ENCODE measurements around the gene C4B. TPM values are rescaled to one million over a fixed set of nuclear protein-coding genes. Genes with fewer than 3 reads are reported as not detected.

Gene C4B
- total RNA-seq, 2 donors from 2014 or later: 177 to 235 TPM

Other genes with a start within 250 kb of the C4B start
- gene VWA7, start 237.5 kb upstream of the C4B start, total RNA-seq: 1 to 10 TPM; 4.8 to 6.2 TPM
- gene VARS1, start 219.0 kb upstream of the C4B start, total RNA-seq: 10 to 100 TPM; 24.8 to 39.3 TPM
- 10 to 100 TPM; 24.3 to 29.4 TPM for gene LSM2, start 207.8 kb upstream of the C4B start, total RNA-seq
- 1 to 10 TPM; 1.1 to 2.6 TPM for gene HSPA1L, start 199.5 kb upstream of the C4B start, total RNA-seq
- 100 to 1,000 TPM; 197 to 288 TPM for gene HSPA1A, start 199.3 kb upstream of the C4B start, total RNA-seq
- 100 to 1,000 TPM; 142 to 192 TPM for gene HSPA1B, start 187.1 kb upstream of the C4B start, total RNA-seq
- 10 to 100 TPM; 26.8 to 31.8 TPM for gene NEU1, start 152.0 kb upstream of the C4B start, total RNA-seq
- not detected for gene SLC44A4, start 135.8 kb upstream of the C4B start, total RNA-seq
- gene EHMT2, start 117.1 kb upstream of the C4B start, total RNA-seq: 10 to 100 TPM; 12.9 to 20.2 TPM
- gene ZBTB12, start 112.7 kb upstream of the C4B start, total RNA-seq: 1 to 10 TPM; 2.5 to 4.6 TPM
- gene C2, start 87.1 kb upstream of the C4B start, total RNA-seq: 10 to 100 TPM; 12.3 to 30.0 TPM
- 100 to 1,000 TPM in 1 of 2 donors, 10 to 100 TPM in 1; 50.3 to 113 TPM for gene CFB, start 68.7 kb upstream of the C4B start, total RNA-seq
- 10 to 100 TPM; 39.8 to 53.7 TPM for gene NELFE, start 55.8 kb upstream of the C4B start, total RNA-seq
- gene SKIC2, start 55.6 kb upstream of the C4B start, total RNA-seq: 10 to 100 TPM; 36.8 to 45.1 TPM
- 10 to 100 TPM; 12.8 to 20.9 TPM for gene DXO, start 42.7 kb upstream of the C4B start, total RNA-seq
- 100 to 1,000 TPM; 199 to 206 TPM for gene C4A, start 32.7 kb upstream of the C4B start, total RNA-seq
- gene CYP21A2, start 23.6 kb downstream of the C4B start, total RNA-seq: 10 to 100 TPM in 1 of 2 donors, 1 to 10 TPM in 1; 2.0 to 10.3 TPM
- gene TNXB, start 94.5 kb downstream of the C4B start, total RNA-seq: 100 to 1,000 TPM; 143 to 158 TPM
- gene ATF6B, start 113.5 kb downstream of the C4B start, total RNA-seq: 10 to 100 TPM; 35.4 to 36.2 TPM
- 1 to 10 TPM; 2.6 TPM for gene FKBPL, start 115.5 kb downstream of the C4B start, total RNA-seq
- under 1 TPM; 0.77 to 0.97 TPM for gene PRRT1, start 137.1 kb downstream of the C4B start, total RNA-seq
- 10 to 100 TPM; 20.2 to 29.6 TPM for gene PPT2, start 139.3 kb downstream of the C4B start, total RNA-seq
- gene EGFL8, start 149.8 kb downstream of the C4B start, total RNA-seq: 1 to 10 TPM; 7.1 to 8.7 TPM
- gene AGPAT1, start 161.3 kb downstream of the C4B start, total RNA-seq: 10 to 100 TPM; 54.8 to 58.1 TPM
- 10 to 100 TPM; 73.0 to 77.9 TPM for gene RNF5, start 163.6 kb downstream of the C4B start, total RNA-seq
- 1 to 10 TPM; 2.4 to 2.8 TPM for gene AGER, start 169.5 kb downstream of the C4B start, total RNA-seq
- gene PBX2, start 175.4 kb downstream of the C4B start, total RNA-seq: 10 to 100 TPM; 43.7 to 47.7 TPM
- gene GPSM3, start 177.8 kb downstream of the C4B start, total RNA-seq: 10 to 100 TPM in 1 of 2 donors, 1 to 10 TPM in 1; 8.5 to 15.8 TPM
- 10 to 100 TPM; 22.4 to 27.9 TPM for gene NOTCH4, start 209.3 kb downstream of the C4B start, total RNA-seq

Data from left cardiac atrium (tissue), 2 donors.